IPS-NIHi7 (cell line): ENCODE results near the gene ACOT4.
A peak's percentile ranks its signal among the peaks of the same experiment; 100 is the strongest.
"Not testable (repeated sequence)": the region's sequence is repeated elsewhere in the genome, so short reads cannot be mapped to it uniquely, and the experiment has no call there.

Source experiments
- DNase-seq: peaks from one replicate; pipeline ENCODE4 v3.0.0; 2012; ENCODE audit warnings: mixed read lengths; ENCODE audit errors: extremely low spot score

ACOT4 gene, protein sequence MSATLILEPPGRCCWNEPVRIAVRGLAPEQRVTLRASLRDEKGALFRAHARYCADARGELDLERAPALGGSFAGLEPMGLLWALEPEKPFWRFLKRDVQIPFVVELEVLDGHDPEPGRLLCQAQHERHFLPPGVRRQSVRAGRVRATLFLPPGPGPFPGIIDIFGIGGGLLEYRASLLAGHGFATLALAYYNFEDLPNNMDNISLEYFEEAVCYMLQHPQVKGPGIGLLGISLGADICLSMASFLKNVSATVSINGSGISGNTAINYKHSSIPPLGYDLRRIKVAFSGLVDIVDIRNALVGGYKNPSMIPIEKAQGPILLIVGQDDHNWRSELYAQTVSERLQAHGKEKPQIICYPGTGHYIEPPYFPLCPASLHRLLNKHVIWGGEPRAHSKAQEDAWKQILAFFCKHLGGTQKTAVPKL

DNA sequence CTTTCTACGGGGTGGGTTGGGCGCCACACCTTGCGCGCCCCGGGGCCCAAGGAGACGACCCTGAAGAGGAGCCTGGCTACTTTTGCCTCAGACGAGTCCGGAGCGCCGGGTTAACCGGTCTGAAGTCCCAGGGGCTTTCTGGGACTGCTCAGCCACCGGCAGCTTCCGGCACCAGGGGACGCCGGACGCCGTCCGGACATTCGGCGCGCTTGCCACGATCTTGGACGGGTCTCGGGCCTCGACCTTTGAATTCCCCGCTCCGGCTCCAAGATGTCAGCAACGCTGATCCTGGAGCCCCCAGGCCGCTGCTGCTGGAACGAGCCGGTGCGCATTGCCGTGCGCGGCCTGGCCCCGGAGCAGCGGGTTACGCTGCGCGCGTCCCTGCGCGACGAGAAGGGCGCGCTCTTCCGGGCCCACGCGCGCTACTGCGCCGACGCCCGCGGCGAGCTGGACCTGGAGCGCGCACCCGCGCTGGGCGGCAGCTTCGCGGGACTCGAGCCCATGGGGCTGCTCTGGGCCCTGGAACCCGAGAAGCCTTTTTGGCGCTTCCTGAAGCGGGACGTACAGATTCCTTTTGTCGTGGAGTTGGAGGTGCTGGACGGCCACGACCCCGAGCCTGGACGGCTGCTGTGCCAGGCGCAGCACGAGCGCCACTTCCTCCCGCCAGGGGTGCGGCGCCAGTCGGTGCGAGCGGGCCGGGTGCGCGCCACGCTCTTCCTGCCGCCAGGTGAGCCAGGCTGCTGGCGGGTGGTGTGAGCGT, at the start of gene ACOT4:
Gene ACOT4, plus strand, starts transcription at position 184 of the 760 bp plus-strand sequence. Its CDS starts 87 bp downstream, at position 271.
- peak; percentile 59 for DNase-seq

DNA sequence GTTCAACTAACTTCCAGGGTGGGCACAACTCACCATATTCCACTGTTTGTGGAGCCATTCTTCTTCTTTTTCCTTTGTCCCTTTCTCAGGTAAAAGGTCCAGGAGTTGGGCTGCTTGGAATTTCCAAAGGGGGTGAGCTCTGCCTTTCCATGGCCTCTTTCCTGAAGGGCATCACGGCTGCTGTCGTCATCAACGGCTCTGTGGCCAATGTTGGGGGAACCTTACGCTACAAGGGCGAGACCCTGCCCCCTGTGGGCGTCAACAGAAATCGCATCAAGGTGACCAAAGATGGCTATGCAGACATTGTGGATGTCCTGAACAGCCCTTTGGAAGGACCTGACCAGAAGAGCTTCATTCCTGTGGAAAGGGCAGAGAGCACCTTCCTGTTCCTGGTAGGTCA, 48.7 kb upstream of the ACOT4 start:
- DNase-seq, result not testable (repeated sequence)

DNA sequence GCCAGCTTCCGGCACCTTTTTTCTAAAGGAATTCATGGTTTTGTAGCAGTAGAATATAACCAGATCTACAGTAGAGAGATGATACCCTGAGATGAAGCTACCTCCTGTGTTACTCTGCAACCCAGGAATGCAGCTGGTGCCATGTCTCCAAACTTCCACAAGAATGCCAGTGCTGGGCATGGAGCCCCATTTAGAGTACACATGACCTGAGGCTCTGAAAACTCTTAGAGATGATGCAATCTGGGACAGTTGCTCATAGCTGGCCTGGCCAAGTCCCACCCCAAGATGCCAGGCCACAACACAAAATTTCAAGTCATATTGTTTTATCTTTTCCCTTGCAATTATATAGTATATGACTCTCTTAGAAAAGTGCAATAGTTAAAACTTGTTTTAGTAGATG, 46.3 kb upstream of the ACOT4 start:
- not testable (repeated sequence) for DNase-seq

DNA sequence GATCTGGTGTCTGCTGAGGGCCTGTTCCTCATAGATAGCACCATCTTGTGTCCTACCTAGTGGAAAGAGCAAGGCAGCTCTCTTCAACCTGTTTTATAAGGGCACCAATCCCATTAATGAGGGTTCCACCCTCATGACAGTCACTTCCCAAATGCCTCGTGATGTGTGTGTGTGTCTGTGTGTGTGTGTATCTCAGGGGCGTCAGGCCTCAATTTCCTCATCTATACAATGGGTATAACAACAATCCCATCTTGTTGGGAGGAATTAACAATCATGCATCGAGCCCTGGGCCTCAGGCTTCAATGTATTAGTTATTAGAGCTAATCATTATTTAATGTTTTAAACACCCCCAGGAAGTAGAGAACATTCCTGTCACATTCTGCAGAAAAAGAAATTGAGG, 42.6 kb upstream of the ACOT4 start:
- not testable (repeated sequence) for DNase-seq

DNA sequence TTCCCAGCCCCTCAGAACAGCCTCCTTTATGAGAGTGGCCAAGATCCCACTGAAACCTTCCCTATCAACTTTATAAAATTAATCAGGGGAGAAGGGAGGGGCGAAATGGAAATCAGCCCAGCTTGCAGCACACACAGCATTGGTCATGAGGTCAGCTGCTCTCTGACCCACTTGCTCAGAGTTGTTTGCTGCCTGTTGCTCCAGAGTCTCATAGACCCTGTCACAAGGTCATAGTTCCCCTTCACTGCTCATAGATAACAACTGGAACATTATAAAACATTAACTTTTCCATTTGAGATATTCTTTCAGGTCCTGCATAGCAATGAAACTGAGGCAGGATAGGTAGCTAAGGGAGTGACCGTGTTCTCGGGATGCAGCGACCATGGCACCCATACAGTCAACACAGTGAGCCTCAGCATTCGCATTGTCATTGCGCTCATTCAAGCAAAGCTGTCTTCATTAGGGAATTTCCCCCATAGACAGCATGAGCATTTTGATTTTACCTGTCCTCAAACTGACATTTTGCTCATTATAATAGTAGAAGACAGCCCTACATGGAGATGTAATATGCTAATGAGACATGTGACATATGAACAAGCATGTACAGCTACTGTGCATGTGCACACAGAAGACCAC, 41.7 kb upstream of the ACOT4 start:
- not testable (repeated sequence) for DNase-seq

DNA sequence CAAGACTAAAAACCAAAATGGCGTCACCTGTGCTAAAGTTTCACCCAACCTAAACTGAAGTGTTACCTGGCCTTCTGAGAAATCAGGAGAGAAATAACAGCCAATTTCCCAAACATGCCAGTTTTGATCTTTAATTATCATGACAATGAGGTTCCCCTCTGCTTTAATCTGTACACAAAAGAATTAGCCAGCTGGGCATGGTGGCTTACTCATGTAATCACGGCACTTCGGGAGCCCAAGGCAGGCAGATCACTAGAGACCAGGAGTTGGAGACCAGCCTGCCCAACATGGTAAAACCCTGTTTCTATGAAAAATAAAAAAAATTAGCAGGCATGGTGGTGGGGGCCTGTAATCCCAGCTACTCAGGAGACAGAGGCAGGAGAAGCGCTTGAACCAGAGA, 37.8 kb upstream of the ACOT4 start:
- DNase-seq, result no peak

DNA sequence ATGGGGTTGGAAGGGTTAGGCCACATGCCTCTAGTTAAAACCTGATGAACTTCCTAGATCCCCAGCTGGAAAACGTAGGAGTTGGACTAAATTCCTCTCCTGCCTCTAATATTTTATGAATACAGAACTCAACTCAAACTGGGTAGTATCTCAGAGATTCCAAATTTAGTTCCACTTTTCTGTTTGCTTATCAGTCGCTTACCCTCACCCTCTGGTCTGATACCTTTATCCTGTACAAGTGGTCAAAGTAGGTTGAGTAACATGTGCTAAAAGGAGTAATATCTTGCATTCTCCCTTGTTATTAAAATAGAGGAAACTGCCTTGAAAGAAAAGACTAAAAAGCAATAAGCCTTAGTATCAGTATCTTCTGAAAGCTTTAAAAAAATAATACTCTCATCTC, 34.5 kb upstream of the ACOT4 start:
- DNase-seq, result not testable (repeated sequence)

DNA sequence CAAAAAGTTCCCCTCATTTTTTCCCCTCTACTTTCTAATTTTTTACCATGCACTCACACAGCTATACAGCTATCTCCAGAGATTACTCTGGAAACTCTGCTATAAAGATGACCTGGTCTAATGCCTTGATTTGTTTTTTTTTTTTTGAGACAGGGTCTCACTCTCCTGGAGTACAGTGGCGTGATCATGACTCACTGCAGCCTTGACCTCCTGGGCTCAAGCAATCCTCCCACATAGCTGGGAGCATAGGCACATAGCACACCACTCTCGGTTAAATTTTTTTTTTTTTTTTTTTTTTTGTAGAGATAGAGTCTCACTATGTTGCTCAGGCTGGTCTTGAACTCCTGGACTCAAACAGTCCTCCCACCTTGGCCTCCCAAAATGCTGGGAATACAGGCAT, 33.4 kb upstream of the ACOT4 start:
- not testable (repeated sequence) for DNase-seq

DNA sequence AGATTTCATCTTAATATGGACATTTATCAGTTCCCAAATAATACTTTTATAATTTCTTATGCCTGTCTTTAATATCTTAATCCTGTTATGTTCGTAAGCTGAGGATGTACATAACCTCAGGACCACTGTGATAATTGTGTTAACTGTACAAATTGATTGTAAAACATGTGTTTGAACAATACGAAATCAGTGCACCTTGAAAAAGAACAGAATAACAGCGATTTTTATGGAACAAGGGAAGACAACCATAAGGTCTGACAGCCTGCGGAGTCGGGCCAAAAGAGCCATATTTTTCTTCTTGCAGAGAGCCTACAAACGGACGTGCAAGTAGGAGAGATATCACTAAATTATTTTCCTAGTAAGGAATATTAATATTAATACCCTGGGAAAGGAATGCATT, 29.4 kb upstream of the ACOT4 start:
- not testable (repeated sequence) for DNase-seq

DNA sequence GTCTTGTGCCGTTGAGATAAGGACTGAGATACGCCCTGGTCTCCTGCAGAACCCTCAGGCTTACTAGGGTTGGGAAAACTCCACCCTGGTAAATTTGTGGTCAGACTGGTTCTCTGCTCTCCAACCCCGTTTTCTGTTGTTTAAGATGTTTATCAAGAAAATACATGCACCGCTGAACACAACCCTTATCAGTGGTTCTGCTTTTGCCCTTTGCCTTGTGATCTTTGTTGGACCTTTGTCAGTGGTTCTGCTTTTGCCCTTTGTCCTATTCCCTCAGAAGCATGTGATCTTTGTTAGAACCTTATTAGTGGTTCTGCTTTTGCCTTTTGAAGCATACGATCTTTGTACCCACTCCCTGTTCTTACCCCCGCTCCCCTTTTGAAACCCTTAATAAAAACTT, 29.0 kb upstream of the ACOT4 start:
- DNase-seq, result not testable (repeated sequence)

DNA sequence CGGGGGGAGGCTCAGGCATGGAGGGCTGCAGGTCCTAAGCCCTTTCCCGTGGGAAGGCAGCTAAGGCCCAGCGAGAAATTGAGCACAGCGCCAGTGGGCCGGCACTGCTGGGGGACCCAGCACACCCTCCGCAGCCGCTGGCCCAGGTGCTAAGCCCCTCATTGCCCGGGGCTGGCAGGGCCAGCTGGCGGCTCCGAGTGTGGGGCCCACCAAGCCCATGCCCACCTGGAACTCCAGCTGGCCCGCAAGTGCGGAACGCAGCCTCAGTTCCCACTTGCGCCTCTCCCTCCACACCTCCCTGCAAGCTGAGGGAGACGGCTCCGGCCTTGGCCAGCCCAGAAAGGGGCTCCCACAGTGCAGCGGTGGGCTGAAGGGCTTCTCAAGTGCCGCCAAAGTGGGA, 25.2 kb upstream of the ACOT4 start:
- not testable (repeated sequence) for DNase-seq

DNA sequence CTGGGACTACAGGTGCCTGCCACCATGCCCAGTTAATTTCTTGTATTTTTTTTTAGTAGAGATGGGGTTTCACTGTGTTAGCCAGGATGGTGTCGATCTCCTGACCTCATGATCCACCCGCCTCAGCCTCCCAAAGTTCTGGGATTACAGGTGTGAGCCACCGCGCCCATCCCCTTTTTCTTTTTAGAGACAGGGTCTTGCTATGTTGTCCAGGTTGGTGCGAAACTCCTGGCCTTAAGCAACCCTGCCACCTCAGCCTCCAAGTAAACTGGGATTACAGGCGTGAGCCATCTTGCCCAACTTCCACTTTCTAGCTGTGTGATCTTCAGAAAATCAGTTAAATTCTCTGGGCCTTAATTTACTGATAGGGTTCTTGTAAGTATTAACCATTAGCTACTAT, 24.7 kb upstream of the ACOT4 start:
- not testable (repeated sequence) for DNase-seq

DNA sequence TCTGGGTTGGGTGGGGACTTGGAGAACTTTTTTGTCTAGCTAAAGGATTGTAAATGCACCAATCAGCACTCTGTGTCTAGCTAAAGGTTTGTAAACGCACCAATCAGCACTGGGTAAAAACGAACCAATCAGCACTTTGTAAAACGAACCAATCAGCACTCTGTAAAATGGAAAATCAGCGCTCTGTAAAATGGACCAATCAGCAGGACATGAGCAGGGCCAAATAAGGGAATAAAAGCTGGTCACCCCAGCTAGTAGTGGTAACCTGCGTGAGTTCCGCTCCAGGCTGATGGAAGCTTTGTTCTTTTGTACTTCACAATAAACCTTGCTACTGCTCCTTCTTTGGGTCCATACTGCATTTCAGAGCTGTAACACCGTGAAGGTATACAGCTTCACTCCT, 24.3 kb upstream of the ACOT4 start:
- no peak for DNase-seq

DNA sequence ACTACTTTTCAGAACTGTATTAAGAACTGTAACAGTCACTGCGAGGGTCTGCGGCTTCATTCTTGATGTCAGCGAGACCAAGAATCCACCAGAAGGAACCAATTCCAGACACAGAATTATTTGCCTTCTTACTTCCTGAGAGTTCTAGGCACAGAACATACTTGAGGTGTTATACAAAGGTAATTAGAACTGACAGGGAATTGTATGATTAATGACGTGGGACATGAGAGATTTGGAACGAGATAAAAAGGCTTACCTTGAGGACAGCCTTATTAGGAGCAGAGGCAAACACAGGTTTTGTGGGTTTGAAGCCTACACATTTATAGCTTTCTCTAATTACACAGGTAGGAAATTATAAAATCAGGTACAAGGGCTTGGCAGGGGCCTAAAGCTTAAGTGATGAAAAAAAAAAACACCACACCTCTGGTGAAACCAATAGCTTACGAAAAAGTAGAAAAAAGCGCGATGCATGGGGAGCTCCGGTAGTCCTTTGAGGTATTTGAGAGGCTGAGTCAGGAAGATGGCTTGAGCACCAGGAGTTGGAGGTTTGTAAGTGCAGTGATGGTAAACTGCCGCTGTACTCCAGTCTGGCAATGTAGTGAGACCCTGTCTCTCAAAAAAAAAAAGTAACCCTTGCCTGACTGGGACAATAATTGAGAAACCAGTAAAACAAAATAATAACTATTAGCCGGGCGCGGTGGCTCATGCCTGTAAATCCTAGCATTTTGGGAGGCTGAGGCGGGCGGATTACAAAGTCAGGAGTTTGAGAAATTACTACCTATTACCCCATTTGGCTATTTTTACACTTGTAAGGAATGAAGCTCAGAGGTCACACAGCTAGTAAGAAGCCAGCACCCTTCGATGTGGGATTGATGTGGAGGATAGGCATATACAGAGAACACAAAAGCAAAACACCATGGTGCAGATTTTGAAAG, 23.5 kb upstream of the ACOT4 start:
- peak; percentile 10 for DNase-seq

DNA sequence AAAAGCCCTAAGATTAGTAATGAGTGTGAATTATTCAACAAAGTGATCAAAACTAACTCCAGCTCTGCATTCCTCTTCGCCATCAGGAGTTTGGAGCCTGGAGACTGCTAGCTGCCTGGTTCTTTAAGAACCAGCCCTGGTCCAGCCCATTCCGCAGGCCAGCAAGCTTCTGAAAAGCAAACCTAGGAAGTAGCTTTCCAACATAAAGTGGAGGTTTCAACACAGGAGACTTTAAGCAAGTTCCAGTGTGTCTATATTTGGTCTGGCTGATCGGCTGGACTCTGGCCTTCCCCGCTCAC, 22.8 kb upstream of the ACOT4 start:
- DNase-seq, result not testable (repeated sequence)

DNA sequence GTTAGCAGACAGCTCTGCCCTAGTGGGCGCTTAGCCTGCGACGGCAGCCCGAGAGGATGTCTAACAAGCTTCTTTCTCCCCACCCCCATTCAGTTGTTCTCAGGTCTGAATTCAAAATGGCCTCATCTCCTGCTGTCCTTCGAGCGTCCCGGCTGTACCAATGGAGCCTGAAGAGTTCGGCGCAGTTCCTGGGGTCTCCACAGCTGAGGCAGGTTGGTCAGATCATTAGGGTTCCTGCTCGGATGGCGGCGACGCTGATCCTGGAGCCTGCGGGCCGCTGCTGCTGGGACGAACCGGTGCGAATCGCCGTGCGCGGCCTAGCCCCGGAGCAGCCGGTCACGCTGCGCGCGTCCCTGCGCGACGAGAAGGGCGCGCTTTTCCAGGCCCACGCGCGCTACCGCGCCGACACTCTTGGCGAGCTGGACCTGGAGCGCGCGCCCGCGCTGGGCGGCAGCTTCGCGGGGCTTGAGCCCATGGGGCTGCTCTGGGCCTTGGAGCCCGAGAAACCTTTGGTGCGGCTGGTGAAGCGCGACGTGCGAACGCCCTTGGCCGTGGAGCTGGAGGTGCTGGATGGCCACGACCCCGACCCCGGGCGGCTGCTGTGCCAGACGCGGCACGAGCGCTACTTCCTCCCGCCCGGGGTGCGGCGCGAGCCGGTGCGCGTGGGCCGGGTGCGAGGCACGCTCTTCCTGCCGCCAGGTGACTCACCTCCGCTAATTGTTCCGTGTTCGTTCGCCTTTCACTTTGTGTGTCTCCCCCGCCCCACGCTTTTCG, 22.3 kb upstream of the ACOT4 start, which contains the start of gene ACOT2:
Gene ACOT2, plus strand, starts transcription at position 29 of the 774 bp plus-strand sequence. Its CDS starts 28 bp downstream, at position 57.
- peak; percentile 68 for DNase-seq

DNA sequence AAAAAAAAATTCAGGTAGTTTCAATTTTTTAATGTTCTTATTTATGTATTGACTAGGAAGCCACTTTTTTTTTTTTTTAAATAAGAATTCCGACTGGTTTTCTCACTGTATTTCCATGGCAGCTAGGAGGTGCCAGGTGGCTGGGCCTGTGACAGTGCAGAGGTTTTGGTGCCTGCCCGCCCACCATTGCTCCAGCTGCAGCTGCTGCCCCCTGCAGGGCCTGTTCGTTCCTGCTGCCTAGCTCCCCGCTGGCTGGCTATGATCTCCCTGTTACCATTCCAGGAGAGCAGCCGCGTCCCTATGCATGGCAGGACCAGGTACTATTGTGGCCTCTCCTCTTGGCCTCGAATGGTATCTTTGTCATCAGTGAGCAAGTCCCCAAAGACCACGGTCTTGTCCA, 20.8 kb upstream of the ACOT4 start:
- peak; percentile 72 for DNase-seq

DNA sequence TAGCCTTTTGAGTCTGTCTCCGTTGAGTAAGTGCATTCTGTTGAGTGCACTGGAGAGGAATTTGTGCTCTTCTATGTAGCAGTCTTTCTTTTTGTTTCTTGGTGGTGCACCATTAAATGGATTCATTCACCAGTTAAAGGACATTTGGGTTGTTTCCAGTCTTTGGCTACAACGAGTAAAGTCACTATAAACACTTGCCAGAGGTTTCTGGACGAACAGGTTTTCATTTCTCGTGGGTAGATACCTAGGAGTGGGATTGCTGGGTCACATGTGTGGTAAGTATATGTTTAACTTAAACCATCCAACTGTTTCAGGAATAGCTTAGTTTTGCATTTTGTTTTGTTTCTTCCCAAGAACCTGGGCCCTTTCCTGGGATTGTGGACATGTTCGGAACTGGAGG, 18.6 kb upstream of the ACOT4 start:
- not testable (repeated sequence) for DNase-seq

DNA sequence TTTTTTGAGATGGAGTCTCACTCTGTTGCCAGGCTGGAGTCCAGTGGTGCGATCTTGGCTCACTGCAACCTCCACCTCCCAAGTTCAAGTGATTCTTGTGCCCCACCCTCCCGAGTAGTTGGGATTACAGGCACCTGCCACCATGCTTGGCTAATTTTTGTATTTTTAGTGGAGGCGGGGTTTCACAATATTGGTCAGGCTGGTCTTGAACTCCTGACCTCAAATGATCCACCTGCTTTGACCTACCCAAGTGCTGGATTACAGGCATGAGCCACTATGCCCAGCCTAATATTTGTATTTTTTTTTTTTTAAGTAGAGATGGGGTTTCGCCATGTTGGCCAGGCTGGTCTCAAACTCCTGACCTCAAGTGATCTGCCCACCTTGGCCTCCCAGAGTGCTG, 17.9 kb upstream of the ACOT4 start:
- DNase-seq, result not testable (repeated sequence)

DNA sequence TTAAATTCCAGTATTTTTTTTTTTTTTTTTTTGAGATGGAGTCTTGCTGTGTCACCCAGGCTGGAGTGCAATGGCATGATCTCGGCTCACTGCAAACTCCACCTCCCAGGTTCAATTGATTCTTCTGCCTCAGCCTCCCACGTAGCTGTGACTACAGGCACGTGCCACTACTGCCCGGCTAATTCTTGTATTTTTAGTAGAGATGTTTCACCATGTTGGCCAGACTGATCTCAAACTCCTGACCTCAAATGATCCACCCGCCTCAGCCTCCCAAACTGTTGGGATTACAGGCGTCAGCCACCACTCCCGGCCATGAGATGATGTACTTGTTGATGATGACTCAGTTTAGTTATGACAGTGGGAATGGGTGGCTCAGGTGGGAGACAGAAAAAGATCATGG, 17.4 kb upstream of the ACOT4 start:
- not testable (repeated sequence) for DNase-seq

DNA sequence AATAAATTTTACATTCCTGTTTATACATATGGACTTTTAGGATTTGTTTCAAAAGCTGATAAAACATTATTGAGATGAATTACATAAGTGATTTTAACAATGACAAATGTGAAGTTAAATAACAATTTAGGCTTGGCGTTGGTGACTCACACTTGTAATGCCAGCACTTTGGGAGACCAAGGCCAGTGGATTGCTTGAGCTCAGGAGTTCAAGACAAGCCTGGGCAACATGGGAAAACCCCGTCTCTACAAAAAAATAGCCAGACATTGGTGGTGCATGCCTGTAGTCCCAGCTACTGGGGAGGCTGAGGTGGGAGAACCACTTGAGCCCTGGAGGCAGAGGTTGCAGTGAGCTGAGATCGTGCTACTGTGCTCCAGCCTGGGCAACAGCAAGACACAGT, 15.3 kb upstream of the ACOT4 start:
- no peak for DNase-seq
